ENCODE results near the gene SUSD6.

Gene SUSD6

DNA sequence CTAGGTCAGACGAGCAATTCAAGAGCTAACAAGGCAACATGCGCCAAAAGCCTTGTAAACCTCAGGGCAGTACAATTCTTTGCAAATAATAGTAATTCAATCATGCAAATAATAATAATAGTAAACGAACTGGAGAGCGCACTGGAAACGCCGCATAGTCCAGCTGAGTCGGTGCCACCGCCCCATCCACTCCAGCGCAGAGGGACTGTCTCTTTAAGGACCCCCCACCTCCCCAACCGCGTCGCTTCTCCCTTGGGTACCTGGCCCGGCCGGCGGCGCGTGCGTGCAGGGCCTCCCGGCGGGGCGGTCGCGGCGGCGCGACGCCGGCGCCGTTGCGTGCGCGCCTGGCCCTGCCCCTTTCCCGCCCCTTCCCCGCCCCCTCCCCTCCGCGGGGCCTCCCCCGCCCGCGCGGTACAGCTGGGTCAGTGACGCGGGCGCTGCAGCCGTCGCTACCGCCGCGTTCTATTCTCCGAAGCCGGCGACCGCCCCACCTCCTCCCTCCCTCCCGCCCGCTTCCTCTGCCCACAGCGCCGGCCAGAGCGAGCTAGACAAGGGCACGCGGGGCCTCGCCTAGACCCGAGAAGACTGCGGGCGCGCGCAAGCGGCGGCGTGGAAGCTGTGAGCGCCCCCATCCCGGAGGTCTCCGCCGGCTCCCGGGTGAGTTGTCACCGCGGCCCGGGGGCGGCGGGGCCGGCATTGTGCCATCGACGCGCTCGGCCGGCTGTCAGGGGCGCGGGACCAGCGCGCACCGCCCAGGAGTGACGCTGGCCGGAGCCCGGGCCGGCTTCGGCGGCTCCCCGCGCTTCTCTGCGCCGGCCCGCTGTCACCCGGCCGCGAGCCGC, at the start of gene SUSD6:
SUSD6 (plus strand) TSS at position 425 of the 842 bp plus-strand sequence. CDS start 46,997 bp downstream, outside the sequence.
- peak; percentile 89 for DNase-seq (ENCODE audit: low read depth)

DNA sequence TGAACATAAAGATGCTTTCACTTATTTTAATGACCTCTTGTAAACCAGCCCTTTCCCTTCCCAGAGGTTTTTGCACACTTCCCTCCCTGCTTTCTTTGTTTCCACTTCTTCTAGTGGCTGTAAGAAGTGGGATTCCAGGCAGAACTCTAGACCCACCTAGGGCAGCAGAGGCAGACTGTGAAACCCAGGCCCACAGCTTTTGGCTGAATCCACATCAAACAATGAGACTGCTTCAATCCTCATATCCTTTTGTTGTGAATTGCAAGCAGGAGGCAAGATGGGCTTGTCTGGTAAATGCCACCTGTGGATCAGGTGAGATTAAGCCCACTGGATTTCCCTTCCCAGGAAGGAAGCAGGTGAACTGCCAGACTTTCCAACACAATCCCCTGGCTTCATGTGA, 49.5 kb upstream of the SUSD6 start:
- no peak for DNase-seq (ENCODE audit: low read depth)

DNA sequence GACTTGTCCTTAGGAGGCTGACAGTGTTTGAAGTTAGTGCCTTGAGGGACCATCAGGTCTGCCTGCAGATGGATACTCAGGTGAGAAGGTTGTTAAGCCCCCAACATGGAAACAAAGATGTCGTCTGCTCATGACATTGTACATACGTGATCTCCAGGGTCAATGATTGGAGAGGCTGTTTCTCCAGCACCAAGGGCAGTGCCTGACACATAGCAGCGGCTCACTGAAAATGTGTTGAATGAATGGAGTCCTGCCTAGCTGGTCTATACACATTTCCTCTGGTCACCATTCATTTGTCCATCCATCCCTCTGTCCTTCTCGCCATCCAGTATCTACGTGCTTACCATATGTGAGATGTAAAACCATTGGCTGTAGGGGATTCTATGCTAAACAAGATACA, 43.8 kb upstream of the SUSD6 start:
- DNase-seq (ENCODE audit: low read depth) = no peak

GRCh38 chr14:69569859-69570258, 41.5 kb upstream of the SUSD6 start:
- no peak for DNase-seq (ENCODE audit: low read depth)

- no peak for DNase-seq (ENCODE audit: low read depth)
These were observed 40.5 kb upstream of the SUSD6 start for GRCh38 chr14:69570836-69571330.

GRCh38 chr14:69571449-69572029, 39.9 kb upstream of the SUSD6 start:
- no peak for DNase-seq (ENCODE audit: low read depth)

DNA sequence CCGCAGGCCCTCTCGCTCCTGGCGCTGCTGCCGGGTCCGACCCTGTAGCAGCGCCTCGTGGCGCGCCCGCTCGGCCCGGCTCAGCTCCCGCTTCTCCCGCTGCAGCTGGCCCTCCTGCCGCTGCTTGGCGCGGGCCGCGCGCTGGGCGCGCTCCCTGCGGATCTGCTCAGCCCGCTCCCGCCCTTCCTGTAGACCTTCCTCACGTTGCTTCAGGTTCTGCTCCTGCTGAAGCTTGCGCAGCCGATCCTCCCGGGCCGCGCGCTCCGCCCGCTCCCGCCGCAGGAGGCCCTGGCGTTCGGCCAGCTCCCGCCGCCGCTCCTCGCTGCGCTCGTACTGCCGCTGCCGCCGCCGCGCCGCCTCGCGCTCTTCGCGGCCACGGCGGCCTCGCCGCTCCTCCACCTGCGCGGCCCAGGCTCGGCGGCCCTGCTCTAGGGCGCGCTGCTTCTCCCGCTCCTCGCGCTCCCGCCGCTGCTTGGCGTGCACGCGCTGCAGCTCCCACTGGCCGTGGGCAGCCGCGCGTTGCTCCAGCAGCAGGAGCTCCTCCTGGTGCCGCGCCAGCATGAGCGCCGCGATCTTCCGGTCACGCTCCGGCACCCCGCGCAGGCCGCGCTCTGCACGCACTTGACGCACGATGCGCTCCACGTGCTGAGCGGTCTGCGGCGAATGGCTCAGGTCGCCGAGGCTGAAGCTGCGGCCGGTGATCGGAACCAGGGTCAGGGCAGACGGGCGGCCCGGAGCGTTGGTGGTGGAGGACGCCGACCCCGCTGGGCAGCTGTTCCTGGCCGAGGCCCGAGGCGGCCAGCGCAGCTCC, 39.2 kb upstream of the SUSD6 start:
- no peak for DNase-seq (ENCODE audit: low read depth)

- no peak for DNase-seq (ENCODE audit: low read depth)
These were observed 38.6 kb upstream of the SUSD6 start for GRCh38 chr14:69572841-69573135.

DNA sequence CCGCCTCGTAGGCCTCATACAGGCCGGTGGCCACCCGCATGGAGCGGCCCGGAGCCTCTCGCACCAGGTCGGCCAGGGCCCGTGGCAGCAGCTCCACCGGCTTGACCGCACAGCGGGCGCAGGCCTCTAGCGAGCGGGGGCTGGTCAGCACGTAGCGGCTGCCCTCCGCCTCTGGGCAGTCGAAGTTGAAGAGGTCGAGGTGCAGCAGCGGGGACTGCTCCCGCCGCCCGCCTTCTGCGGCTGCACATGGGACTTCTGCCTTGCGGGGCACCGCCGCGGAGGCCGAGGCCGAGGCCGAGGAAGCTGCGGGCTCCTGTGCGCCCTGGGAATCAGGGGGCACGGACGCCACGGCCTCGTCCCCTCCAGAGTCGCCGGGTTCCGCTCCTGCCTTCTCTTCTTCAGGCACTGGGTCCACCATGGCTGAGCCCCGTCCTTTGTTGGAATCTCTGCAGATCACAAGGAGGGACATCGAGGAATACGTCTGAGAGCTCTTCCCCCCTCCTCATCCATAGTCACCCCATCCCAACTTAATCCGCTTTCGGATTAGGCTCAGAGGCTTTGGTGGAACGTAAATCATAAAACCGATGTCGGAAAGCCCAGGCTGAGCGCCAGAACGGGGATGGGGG, 38.1 kb upstream of the SUSD6 start:
- no peak for DNase-seq (ENCODE audit: low read depth)

DNA sequence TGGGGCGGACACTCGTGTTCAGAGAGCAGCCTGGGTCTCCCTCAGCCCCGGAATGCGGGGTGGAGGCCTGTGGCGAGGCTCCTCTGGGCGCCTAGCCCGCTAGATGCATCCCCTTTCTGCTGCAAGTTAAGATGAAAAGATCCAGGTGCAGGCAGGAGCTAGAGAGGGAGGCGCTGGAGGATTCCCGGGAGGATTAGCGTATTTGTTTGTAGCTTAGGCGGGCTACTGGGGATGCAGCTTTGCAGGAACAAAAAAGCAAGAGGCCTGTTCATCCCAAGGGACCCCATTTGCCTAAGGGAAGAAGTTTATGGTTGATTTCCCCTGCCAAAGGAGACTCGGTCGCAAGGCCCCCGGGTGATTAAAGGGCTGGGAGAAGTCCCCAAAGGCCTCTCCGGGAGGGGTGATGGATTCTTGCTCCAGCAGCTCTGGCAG, 37.5 kb upstream of the SUSD6 start:
- no peak for DNase-seq (ENCODE audit: low read depth)

- peak; percentile 65 for DNase-seq (ENCODE audit: low read depth)
These were observed 37.0 kb upstream of the SUSD6 start, which contains the start of gene CCDC177 for GRCh38 chr14:69574263-69574953. Gene CCDC177 (minus strand): TSS chr14:69574871. CDS start chr14:69573622, 1,249 bp downstream.

- no peak for DNase-seq (ENCODE audit: low read depth)
These were observed 36.5 kb upstream of the SUSD6 start for GRCh38 chr14:69574954-69575295.

DNA sequence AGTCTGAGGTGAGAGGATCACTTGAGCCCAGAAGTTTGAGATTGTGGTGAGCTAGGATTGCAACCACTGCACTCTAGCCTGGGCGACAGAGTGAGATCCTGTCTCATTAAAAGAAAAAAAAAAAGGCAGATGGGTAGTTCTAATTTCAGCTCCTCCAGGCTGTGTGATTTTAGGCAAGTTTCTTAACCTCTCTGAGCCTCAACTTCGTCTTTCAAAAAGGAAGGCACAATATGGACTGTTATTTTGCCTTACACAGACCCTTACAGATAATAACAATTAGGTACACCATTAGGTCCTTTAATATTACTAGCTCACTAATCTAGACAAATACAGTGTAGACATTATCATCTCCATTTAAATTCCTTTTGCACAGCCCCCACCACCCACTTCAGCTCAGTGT, 31.9 kb upstream of the SUSD6 start:
- DNase-seq (ENCODE audit: low read depth) = no peak

GRCh38 chr14:69580009-69580577, 31.3 kb upstream of the SUSD6 start:
- DNase-seq (ENCODE audit: low read depth) = no peak

DNA sequence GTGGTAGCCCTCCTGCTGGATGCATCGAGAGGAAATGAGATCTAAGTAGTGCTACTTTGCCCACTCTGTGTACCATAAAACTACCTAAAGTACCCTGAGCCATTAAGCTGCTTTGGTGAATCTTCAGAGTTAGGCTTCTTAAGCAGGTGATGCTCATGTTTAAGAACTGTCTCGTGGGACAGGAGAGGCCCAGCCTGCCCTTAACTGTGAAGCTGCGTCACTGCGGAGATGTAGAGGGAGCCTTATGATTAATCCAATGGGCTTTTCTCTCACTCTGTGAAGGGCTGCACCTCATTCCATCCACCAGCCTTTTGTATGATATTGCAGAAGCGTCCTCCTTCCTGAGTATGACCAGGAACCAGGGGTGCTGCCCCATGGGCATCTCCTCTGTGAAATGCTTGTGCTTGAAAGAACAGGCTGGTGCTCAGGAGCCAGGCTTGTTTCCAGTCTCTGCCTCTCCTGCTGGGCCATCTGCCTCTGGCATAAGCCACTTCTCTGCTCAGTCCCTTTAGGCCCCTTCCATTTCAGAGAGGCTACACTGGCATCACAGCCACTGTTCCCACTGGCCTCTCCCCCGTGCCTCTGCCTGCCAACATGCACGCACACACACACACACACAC, 30.0 kb upstream of the SUSD6 start:
- DNase-seq (ENCODE audit: low read depth) = no peak

DNA sequence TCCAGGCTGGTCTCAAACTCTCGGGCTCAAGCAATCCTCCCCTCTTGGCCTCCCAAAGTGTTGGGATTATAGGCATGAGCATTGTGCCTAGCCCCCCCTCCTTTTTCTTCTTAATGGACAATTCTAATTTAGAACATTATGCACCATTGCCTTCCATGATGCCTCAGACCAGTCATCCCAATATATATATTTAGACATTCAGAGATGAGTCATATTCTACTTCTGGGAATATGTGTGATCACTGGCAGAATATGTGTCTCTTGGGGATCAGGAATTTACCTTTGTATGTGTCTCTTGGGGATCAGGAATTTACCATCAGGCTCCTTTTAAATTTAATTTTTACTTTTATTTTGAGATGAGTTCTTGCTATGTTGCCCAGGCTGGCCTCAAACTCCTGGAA, 29.2 kb upstream of the SUSD6 start:
- DNase-seq (ENCODE audit: low read depth) = no peak

DNA sequence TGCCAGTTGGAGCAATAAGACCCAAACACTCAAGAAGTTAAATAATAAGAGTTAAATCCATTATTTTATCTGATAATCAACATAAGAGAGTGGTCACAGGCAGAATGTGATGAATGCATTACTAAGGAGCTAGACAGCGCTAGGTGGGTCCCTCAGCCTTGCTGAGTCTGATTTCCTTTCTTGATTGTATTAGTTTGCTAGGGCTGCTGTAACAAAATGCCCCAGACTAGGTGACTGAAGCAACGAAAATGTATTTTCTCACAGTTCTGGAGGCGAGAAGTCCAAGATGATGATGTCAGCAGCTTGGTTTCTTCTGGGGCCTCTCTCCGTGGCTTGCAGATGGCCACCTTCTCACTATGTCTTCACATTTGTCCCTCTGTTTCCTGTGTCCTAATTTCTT, 28.6 kb upstream of the SUSD6 start:
- no peak for DNase-seq (ENCODE audit: low read depth)

DNA sequence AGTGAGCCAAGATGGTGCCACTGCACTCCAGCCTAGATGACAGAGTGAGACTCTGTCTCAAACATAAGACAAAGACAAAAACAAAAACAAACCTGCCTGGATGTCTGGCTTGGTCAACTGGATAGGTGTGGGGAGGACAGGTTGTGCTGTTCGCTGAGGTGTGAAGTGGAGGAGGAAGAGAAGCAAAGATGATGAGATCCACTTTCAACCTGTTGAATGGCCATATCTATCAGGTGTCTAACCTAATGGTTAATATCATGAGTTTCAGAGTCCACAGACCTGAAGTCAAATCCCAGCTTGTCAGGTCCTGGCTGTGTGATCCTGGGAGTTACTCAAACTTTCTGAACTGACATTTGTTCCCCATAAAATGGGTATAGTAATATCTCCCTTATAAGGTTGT, 27.0 kb upstream of the SUSD6 start:
- DNase-seq (ENCODE audit: low read depth) = no peak

GRCh38 chr14:69586404-69586803, 25.0 kb upstream of the SUSD6 start:
- no peak for DNase-seq (ENCODE audit: low read depth)

GRCh38 chr14:69587389-69587788, 24.0 kb upstream of the SUSD6 start:
- DNase-seq (ENCODE audit: low read depth) = no peak

- no peak for DNase-seq (ENCODE audit: low read depth)
These were observed 20.1 kb upstream of the SUSD6 start for GRCh38 chr14:69591317-69591716.

Measured in activated T-cell treated with anti-CD3 and anti-CD28 coated beads for 24 hours (primary cell).